ENCODE data around the gene MAP3K6. TPM values are rescaled to one million over a fixed set of nuclear protein-coding genes. Genes with fewer than 3 reads are reported as not detected.
A peak's percentile ranks its signal among the peaks of the same experiment; 100 is the strongest.

MAP3K6 gene
- total and polyA plus RNA-seq, 2 of the 13 experiments (the other 11 are each of a cell fraction or from before 2014, with no cell fraction given): 2.7 to 3.2 TPM

GRCh38 chr1:27341525-27342252 lies 25.1 kb downstream of the MAP3K6 start, which contains the start of gene SYTL1 (continued):
- peak; percentile 82; the same call in 1 of the 2 replicates for TF ChIP-seq MAZ (IDR thresholded peaks at IDR 0.05; ENCODE audit: borderline replicate concordance, low read depth, low read length)
- TF ChIP-seq MAZ (CRISPR knock-in tag; IDR thresholded peaks at IDR 0.05; ENCODE audit: low read depth): peak; percentile 65; the same call in 1 of the 2 replicates
- no peak for TF ChIP-seq ZC3H4 (CRISPR knock-in tag; IDR thresholded peaks at IDR 0.05; ENCODE audit: borderline replicate concordance)
- TF ChIP-seq MIER3 (CRISPR knock-in tag; IDR thresholded peaks at IDR 0.05; ENCODE audit: borderline replicate concordance): no peak
- no peak for TF ChIP-seq REL (CRISPR knock-in tag; conservative IDR thresholded peaks at IDR 0.05)
- no peak for TF ChIP-seq SMARCE1 (IDR thresholded peaks at IDR 0.05; ENCODE audit: borderline replicate concordance)
- peak; percentile 78 for TF ChIP-seq XRCC5 (optimal IDR thresholded peaks at IDR 0.05; ENCODE audit: low read length)
- peak; percentile 27; the same call in 1 of the 2 replicates for TF ChIP-seq SMAD3 (CRISPR knock-in tag; IDR thresholded peaks at IDR 0.05)
- no peak for TF ChIP-seq ZNF83 (CRISPR knock-in tag; IDR thresholded peaks at IDR 0.05; ENCODE audit: borderline replicate concordance)
- no peak for TF ChIP-seq REXO4 (CRISPR knock-in tag; IDR thresholded peaks at IDR 0.05; ENCODE audit: borderline replicate concordance)
- TF ChIP-seq SNRNP70 (IDR thresholded peaks at IDR 0.05; ENCODE audit: low read depth, low read length): no peak
- TF ChIP-seq MTF1 (CRISPR knock-in tag; IDR thresholded peaks at IDR 0.05): no peak
- no peak for TF ChIP-seq RARG (CRISPR knock-in tag; IDR thresholded peaks at IDR 0.05; ENCODE audit: low read depth)
- TF ChIP-seq SNAPC5 (CRISPR knock-in tag; IDR thresholded peaks at IDR 0.05; ENCODE audit: borderline replicate concordance): no peak
- TF ChIP-seq ZNF331 (CRISPR knock-in tag; IDR thresholded peaks at IDR 0.05): peak; percentile 62
- no peak for TF ChIP-seq ZBTB3 (CRISPR knock-in tag; IDR thresholded peaks at IDR 0.05; ENCODE audit: borderline replicate concordance, low read depth)
- no peak for TF ChIP-seq ZNF761 (CRISPR knock-in tag; conservative IDR thresholded peaks at IDR 0.05)
- no peak for TF ChIP-seq ISX (CRISPR knock-in tag; conservative IDR thresholded peaks at IDR 0.05)
- no peak for TF ChIP-seq DNMT1 (CRISPR knock-in tag; IDR thresholded peaks at IDR 0.05)
- no peak for TF ChIP-seq ZNF367 (CRISPR knock-in tag; IDR thresholded peaks at IDR 0.05; ENCODE audit: borderline replicate concordance)
- no peak for TF ChIP-seq RFX1 (IDR thresholded peaks at IDR 0.05)
- no peak for TF ChIP-seq CBX2 (IDR thresholded peaks at IDR 0.05; ENCODE audit: low read depth, low read length)
- no peak for TF ChIP-seq CBX2 (CRISPR knock-in tag; IDR thresholded peaks at IDR 0.05; ENCODE audit: low read depth)
- peak; percentile 30 for TF ChIP-seq ZNF768 (CRISPR knock-in tag; IDR thresholded peaks at IDR 0.05)
- no peak for TF ChIP-seq XBP1 (CRISPR knock-in tag; IDR thresholded peaks at IDR 0.05)
- no peak for TF ChIP-seq USF2 (IDR thresholded peaks at IDR 0.05; ENCODE audit: low read depth, low read length)
- TF ChIP-seq USF2 (CRISPR knock-in tag; IDR thresholded peaks at IDR 0.05; ENCODE audit: borderline replicate concordance): no peak
- TF ChIP-seq SP2 (CRISPR knock-in tag; IDR thresholded peaks at IDR 0.05): no peak
- no peak; the same call in none of the 2 replicates for TF ChIP-seq HDAC2 (CRISPR knock-in tag; IDR thresholded peaks at IDR 0.05)
- no peak for TF ChIP-seq ZMYM2 (CRISPR knock-in tag; IDR thresholded peaks at IDR 0.05)
- TF ChIP-seq HNRNPL (IDR thresholded peaks at IDR 0.05; ENCODE audit: low read depth, low read length): peak; percentile 82
- no peak for TF ChIP-seq SRF (IDR thresholded peaks at IDR 0.05; ENCODE audit: low read depth, low read length)
- TF ChIP-seq SNAI1 (CRISPR knock-in tag; IDR thresholded peaks at IDR 0.05; ENCODE audit: borderline replicate concordance): no peak
